HG03095 (cell line): ENCODE results near the gene STXBP2.

Experiments
- ATAC-seq: cut with Tn5 transposase; IDR thresholded peaks from one replicate; pipeline ENCODE4 v1.9.1; 2021; ENCODE audit warnings: moderate library complexity; ENCODE audit not compliant: unreplicated experiment

Gene STXBP2

GRCh38 chr19:7612282-7613274 lies 24.3 kb upstream of the STXBP2 start:
- ATAC-seq = no peak

GRCh38 chr19:7614859-7615741 lies 21.8 kb upstream of the STXBP2 start:
- no peak for ATAC-seq

DNA sequence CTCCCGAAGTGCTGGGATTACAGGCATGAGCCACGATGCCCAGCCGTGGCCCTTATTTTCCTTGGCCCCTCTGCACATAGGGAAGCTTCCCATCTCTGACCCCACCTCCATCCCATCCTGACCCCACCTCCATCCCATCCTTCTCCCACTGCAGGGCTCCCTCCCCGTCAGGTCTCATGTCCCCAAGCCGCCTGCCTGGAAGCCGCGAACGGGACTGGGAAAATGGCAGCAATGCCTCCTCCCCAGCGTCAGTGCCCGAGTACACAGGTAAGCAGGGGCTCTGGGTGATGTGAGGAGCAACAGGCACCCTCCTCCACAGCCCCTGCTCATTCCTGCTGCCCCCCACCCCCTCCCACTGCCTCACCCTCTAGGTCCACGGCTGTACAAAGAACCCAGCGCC lies 19.7 kb upstream of the STXBP2 start:
- no peak for ATAC-seq

GRCh38 chr19:7617735-7618134 lies 19.2 kb upstream of the STXBP2 start:
- ATAC-seq = no peak

- ATAC-seq = no peak
Observed at GRCh38 chr19:7618348-7618747, 18.6 kb upstream of the STXBP2 start.

DNA sequence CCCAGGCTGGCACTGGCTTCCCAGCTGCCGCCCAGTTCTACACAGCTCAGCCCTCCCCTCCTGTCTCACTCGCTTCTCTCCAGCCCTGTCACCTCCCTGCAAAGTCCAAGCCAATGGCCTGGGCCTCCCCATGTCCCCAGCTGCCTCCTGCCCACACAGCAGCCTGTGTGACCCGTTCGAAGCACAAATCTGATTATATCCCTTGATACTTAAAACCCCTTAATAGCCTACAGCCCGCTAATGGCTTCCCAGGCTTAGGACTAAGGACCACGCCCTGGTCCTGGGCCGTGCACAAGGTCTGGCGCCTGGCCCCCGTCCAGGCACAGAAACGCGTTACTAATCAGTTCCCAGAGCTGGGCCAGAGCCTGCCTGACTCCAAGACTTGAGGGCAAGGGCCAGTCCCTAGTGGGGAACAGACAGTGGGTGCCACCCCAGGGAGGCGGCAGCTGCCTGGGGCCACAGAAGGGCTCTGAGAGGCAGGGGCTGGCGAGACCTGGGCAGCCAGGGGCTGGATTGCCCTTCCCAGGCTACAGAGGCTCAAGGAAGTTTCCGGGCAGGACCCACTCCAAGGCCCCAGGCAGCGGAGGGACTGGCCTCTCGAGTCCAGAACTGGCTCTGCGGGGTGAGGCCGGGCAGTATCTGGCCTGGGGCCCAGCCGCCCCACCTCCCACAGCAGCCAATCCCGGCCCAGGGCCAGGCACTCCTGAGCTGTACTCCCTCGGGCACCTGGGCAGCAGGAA lies 18.0 kb upstream of the STXBP2 start:
- ATAC-seq = no peak

DNA sequence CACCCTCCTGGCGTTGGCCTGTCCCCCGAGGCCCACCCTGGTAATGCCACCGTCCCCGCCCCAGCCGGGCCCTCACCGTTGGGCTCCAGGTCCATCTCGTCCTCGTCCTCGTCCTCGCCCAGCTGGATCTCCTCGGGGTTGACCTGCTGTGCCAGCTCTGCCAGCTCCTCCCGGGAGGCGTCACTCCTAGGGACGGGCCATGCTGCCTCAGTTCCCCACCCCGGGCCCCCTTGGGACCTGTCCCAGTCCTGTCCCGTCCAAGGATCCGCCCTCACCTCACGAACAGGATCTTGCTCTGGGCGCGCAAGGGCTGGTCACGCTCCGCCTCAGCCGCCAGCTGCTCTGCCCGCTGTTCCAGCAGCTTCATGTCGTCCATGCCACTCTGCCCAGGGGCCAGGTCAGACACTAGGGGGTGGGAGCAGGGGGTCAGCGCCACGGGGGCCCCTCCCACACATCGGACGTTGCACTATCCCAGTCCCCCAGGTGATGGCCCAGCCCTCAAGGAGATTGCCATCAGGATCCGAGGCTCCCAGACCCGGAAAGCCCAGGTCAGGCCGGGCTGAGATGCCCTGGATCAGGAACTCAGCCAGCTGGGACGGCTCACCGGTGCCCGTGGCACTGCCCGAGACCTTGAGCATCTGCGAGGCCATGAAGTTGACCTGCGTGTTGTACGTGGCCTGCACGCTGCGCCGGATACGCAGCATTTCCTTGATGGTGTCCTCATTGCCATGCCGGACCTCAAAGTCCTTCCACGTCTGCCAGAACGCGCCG lies 17.1 kb upstream of the STXBP2 start:
- no peak for ATAC-seq

GRCh38 chr19:7620442-7621412 lies 16.2 kb upstream of the STXBP2 start:
- no peak for ATAC-seq

DNA sequence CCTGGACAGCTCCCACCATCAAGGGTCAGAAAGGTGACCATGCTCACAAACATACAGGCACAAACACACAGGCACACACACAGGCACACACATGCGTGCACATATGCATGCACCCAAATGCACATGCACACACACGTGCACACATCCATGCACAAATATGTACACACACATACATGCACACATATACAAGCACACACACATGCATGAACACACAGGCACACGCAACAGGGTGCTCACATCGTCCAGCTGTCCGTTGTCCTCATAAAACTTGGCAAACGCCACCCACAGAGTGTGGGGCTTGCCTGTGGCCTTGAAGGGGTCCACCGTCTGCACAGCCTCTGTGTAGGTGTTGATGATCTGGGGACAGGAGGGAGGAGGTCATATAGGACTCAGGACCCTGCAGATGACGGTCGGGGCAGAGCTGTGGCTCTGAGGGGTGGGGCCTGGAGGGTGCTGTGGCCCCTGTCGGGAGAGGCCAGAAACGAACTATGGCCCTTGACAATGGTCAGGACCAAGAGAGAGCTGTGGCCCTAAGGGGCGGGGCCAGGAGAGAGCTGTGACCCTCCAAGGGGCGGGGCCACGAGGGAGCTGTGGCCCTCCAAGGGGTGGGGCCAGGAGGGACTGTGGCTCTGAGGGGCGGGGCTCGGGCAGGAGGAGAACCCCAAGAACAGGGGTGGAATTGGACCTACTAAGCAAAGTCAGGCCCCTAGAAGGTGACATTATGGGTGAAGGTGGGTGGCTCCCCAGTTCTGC lies 13.8 kb upstream of the STXBP2 start:
- ATAC-seq = no peak

DNA sequence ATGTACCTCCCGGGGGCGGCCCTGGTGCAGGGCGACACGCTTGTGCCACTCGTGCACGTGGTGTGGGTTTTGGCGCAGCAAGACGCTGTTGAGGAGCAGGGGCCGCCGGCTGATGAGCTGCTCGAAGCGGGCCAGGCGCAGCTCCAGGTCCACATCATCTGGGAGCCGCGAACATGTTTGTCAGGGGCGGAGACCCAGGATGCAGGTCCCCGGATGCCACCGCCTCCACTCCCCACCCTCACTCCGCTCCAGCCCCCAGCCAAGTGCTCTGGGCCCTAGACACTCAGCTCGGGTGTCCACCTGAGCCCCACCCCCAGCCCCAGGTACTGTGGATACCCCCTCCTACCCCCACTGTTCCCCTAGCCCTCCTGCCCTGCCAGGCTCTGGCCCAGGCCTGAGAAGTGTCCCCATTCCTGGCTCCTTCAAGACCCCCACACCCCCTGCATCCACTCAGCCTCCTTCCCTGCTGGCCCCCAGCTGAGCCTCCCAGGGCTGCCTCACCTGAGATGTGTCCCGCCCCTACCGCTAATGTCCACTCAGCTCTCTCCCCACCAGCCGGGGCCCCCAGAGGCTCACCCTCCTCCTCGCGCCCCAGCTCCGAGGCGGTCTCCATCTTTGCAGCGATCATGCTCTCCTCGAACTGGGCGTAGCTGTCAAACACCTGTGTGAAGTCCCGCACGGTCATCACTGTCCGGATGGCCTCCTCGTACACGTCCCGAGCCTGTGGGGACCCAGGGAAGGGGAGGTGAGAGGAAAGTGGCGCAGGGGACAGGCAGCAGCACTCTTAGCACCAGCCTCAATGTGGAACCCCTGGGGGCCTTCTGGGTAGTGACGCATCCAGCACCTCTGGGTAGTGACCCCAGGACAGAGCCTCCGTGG lies 12.9 kb upstream of the STXBP2 start:
- ATAC-seq = no peak

GRCh38 chr19:7624810-7625209 lies 12.1 kb upstream of the STXBP2 start:
- no peak for ATAC-seq

DNA sequence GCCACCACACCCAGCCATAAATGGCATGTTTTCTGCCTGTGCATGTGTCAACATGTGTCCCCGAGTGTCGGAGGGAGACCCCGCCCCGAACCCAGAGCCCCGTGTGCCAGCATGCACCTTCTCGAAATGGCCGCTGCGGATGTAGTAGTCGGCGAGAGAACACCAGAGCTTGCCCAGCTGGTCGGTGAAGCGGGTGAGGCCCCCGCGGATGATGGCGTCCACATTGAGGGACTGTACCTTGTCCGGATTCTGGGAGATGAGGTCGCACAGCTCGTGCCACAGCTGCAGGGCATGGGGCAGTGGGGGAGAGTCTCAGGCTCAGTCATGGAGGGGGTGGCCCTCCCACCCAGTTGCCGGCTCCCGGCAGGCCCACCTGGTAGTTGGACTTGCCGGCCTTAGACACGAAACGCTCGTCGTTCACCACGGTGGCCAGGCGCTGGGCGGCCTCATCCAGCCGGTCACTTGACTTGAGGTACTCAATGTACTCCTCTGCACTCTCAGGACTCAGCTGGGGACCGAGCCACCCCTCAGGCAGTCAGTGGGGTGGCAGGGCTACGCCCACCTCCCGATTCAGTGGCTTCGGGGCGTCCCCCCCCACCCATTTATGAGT lies 11.0 kb upstream of the STXBP2 start:
- no peak for ATAC-seq

DNA sequence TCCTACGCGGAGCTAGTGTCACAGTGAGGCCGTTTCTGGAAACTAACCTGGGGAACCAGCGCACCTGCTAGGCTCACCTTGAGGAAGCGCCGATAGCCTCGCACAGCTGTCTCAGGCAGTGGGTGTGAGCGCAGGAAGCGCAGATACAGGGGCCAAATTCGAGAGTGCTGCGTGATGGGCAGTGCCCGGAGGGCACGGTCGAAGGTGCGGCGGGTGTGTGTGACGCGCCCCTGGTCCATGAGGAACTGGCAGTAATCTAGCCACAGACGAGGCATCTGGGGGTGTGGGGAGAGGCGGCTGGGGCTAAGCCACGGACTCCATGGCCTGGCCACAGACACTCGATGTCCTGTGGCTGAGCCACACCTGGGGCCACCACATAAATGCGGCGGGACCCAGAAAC lies 9.7 kb upstream of the STXBP2 start:
- ATAC-seq = no peak

DNA sequence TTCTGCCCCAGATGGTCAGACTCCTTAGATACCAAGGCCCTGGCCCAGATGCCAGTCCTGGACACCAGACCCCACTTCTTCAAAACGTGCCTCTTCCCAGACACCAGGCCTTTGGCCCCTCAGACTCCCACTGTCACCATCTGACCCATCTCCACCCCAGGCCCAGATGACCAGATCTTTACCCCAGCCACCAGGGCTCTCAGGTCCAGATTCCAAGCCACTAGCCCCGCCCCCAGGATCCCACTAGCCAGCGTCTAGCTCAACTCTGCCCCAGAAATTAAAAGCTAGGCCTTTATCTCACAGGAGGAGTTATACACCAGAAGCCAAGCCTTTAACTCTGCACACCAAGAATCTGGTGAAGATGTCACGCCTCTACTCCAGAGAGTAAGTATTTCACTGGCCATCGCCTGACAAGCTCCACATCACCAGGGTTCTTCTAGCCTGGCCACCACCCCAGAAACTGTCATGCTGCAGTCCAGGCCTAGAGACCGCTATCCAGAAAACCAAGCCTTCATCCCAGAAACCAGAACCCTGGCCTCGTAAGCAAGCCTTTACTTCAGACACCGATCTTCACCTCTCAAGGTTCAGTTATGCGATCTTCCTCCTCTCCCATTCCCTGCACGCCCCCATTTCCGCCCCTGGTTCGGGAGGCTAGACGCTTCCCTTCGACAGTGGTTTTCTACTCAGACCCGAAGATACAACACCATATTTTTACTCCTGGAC lies 8.2 kb upstream of the STXBP2 start:
- no peak for ATAC-seq

GRCh38 chr19:7629347-7630054 lies 7.4 kb upstream of the STXBP2 start, which contains the start of the genes PET100 and XAB2:
Gene PET100, plus strand, starts transcription at chr19:7629793. Its CDS starts 41 bp downstream, at chr19:7629834.
Gene XAB2, minus strand, starts transcription at chr19:7629545. Its CDS starts 18 bp downstream, at chr19:7629527.
- ATAC-seq = peak; percentile 75

DNA sequence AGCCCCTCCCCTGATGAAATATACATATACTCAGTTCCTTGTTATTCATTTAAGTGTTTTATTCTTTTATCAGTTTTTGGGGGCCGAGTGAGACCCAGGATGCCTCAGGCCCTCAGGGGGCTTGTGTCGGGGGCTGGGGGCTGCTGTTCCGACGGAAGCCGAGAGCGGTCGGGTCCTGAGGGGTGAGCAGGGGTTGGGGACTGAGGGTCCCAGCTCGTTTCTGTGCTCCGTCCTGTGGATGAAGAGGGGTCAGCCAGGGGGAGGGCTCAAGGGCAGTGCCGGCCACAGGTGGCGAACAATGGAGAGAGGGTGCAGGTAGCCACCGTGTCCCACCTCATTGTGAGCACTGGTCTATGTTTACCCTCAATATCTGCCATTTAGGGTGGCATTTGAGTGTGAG lies 5.3 kb upstream of the STXBP2 start:
- no peak for ATAC-seq
